ENCODE measurements around the gene CA5A.
"Not testable (repeated sequence)": the region's sequence is repeated elsewhere in the genome, so short reads cannot be mapped to it uniquely, and the experiment has no call there.

Gene CA5A

GRCh38 chr16:87950765-87951551, 14.6 kb upstream of the CA5A start, which contains the start of gene BANP:
Gene BANP, plus strand, starts transcription at chr16:87951434. Its CDS starts 23,682 bp downstream, at chr16:87975116.
- peak; percentile 96 for DNase-seq (ENCODE audit: low read depth)
- H3K4me3 ChIP-seq (ENCODE audit: low read depth, low read length), result peak within 1 kb of the TSS; percentile 86

GRCh38 chr16:87949071-87949744, 12.9 kb upstream of the CA5A start:
- DNase-seq (ENCODE audit: low read depth), result no peak
- no peak overlapping the region for H3K4me3 ChIP-seq (ENCODE audit: low read depth, low read length)

GRCh38 chr16:87948735-87949070, 12.4 kb upstream of the CA5A start:
- no peak for DNase-seq (ENCODE audit: low read depth)
- H3K4me3 ChIP-seq (ENCODE audit: low read depth, low read length), result no peak overlapping the region

- no peak for DNase-seq (ENCODE audit: low read depth)
- no peak overlapping the region for H3K4me3 ChIP-seq (ENCODE audit: low read depth, low read length)
These were observed 11.8 kb upstream of the CA5A start for GRCh38 chr16:87948119-87948545.

- no peak overlapping the region for H3K4me3 ChIP-seq (ENCODE audit: low read depth, low read length)
- no peak for DNase-seq (ENCODE audit: low read depth)
These were observed 11.2 kb upstream of the CA5A start for GRCh38 chr16:87947356-87948118.

- no peak for DNase-seq (ENCODE audit: low read depth)
- H3K4me3 ChIP-seq (ENCODE audit: low read depth, low read length), result no peak overlapping the region
These were observed 10.4 kb upstream of the CA5A start for GRCh38 chr16:87946596-87947347.

- DNase-seq (ENCODE audit: low read depth), result peak; percentile 73
- H3K4me3 ChIP-seq (ENCODE audit: low read depth, low read length), result peak overlapping the region; percentile 27
These were observed 9.2 kb upstream of the CA5A start for GRCh38 chr16:87945351-87946042.

- H3K4me3 ChIP-seq (ENCODE audit: low read depth, low read length), result no peak overlapping the region
- no peak for DNase-seq (ENCODE audit: low read depth)
These were observed 6.4 kb upstream of the CA5A start for GRCh38 chr16:87942680-87943079.

- no peak for DNase-seq (ENCODE audit: low read depth)
- H3K4me3 ChIP-seq (ENCODE audit: low read depth, low read length), result no peak overlapping the region
These were observed 3.5 kb upstream of the CA5A start for GRCh38 chr16:87939562-87940423.

- H3K4me3 ChIP-seq (ENCODE audit: low read depth, low read length), result no peak overlapping the region
- DNase-seq (ENCODE audit: low read depth), result no peak
These were observed 2.2 kb upstream of the CA5A start for GRCh38 chr16:87938412-87938949.

- not testable (repeated sequence) for DNase-seq (ENCODE audit: low read depth); H3K4me3 ChIP-seq (ENCODE audit: low read depth, low read length)
These were observed 858 bp upstream of the CA5A start for GRCh38 chr16:87937231-87937542.

GRCh38 chr16:87936016-87936374, 334 bp downstream of the CA5A start:
- not testable (repeated sequence) for DNase-seq (ENCODE audit: low read depth); H3K4me3 ChIP-seq (ENCODE audit: low read depth, low read length)

- not testable (repeated sequence) for H3K4me3 ChIP-seq (ENCODE audit: low read depth, low read length); DNase-seq (ENCODE audit: low read depth)
These were observed 1.4 kb downstream of the CA5A start for GRCh38 chr16:87934752-87935425.

- no peak for DNase-seq (ENCODE audit: low read depth)
- H3K4me3 ChIP-seq (ENCODE audit: low read depth, low read length), result no peak overlapping the region
These were observed 3.2 kb downstream of the CA5A start for GRCh38 chr16:87933140-87933495.

GRCh38 chr16:87932475-87933139, 3.7 kb downstream of the CA5A start:
- not testable (repeated sequence) for DNase-seq (ENCODE audit: low read depth)

GRCh38 chr16:87931504-87931903, 4.8 kb downstream of the CA5A start:
- H3K4me3 ChIP-seq (ENCODE audit: low read depth, low read length), result no peak overlapping the region
- no peak for DNase-seq (ENCODE audit: low read depth)

More at GRCh38 chr16:87932475-87933139, 3.7 kb downstream of the CA5A start:
- H3K4me3 ChIP-seq (ENCODE audit: low read depth, low read length), result not testable (repeated sequence)

- H3K4me3 ChIP-seq (ENCODE audit: low read depth, low read length), result no peak overlapping the region
- DNase-seq (ENCODE audit: low read depth), result no peak
These were observed 5.9 kb downstream of the CA5A start for GRCh38 chr16:87930456-87930855.
